GM11168 (cell line): ENCODE data around the gene DYSF.

ENCODE experiments used
- in situ Hi-C: fragments of 300-500 bp; cut with MboI; formaldehyde crosslinking; loops from one replicate; pipeline ENCODE4 v1.12.0; 2022; ENCODE audit warnings: low sequenced_read_pairs; ENCODE audit not compliant: unreplicated experiment

Gene DYSF

GRCh38 chr2:71591044-71591443, 137.7 kb downstream of the DYSF start:
- in situ Hi-C loops, result loop anchor here (10.0 kb wide), 1 partner anchor 794 kb away; no protein-coding TSS in a partner anchor

GRCh38 chr2:71592181-71592711, 138.9 kb downstream of the DYSF start:
- in situ Hi-C loops, result loop anchor here (10.0 kb wide), 1 partner anchor 793 kb away; no protein-coding TSS in a partner anchor

- in situ Hi-C loops, result loop anchor here (10.0 kb wide), 1 partner anchor 789 kb away; no protein-coding TSS in a partner anchor
Observed at GRCh38 chr2:71595569-71595968, 142.2 kb downstream of the DYSF start.

- in situ Hi-C loops, result loop anchor here (10.0 kb wide), 1 partner anchor 789 kb away; no protein-coding TSS in a partner anchor
Observed at GRCh38 chr2:71596011-71596410, 142.7 kb downstream of the DYSF start.

- in situ Hi-C loops, result loop anchor here (10.0 kb wide), 1 partner anchor 787 kb away; no protein-coding TSS in a partner anchor
Observed at GRCh38 chr2:71597756-71598155, 144.4 kb downstream of the DYSF start.

GRCh38 chr2:71598526-71598925, 145.2 kb downstream of the DYSF start:
- in situ Hi-C loops, result loop anchor here (10.0 kb wide), 1 partner anchor 786 kb away; no protein-coding TSS in a partner anchor

- in situ Hi-C loops, result loop anchor here (10.0 kb wide), 1 partner anchor 786 kb away; no protein-coding TSS in a partner anchor
Observed at GRCh38 chr2:71599038-71599437, 145.7 kb downstream of the DYSF start.

GRCh38 chr2:71599646-71600236, 146.4 kb downstream of the DYSF start:
- in situ Hi-C loops, result loop anchor here (10.0 kb wide), 1 partner anchor 785 kb away; no protein-coding TSS in a partner anchor

- in situ Hi-C loops, result no loop called here
Observed at GRCh38 chr2:71600555-71600954, 147.2 kb downstream of the DYSF start.

GRCh38 chr2:71601136-71602114, 148.1 kb downstream of the DYSF start:
- in situ Hi-C loops, result no loop called here

- in situ Hi-C loops, result no loop called here
Observed at GRCh38 chr2:71602115-71602495, 148.7 kb downstream of the DYSF start.

- in situ Hi-C loops, result no loop called here
Observed at GRCh38 chr2:71602581-71602980, 149.2 kb downstream of the DYSF start.

GRCh38 chr2:71603311-71603811, 150.0 kb downstream of the DYSF start:
- in situ Hi-C loops, result no loop called here

GRCh38 chr2:71603851-71604725, 150.7 kb downstream of the DYSF start:
- in situ Hi-C loops, result no loop called here

- in situ Hi-C loops, result no loop called here
Observed at GRCh38 chr2:71604726-71605120, 151.4 kb downstream of the DYSF start.

- in situ Hi-C loops, result no loop called here
Observed at GRCh38 chr2:71605173-71605641, 151.8 kb downstream of the DYSF start.

- in situ Hi-C loops, result no loop called here
Observed at GRCh38 chr2:71605781-71606241, 152.4 kb downstream of the DYSF start.

GRCh38 chr2:71606244-71606643, 152.9 kb downstream of the DYSF start:
- in situ Hi-C loops, result no loop called here

GRCh38 chr2:71607151-71607889, 154.0 kb downstream of the DYSF start:
- in situ Hi-C loops, result no loop called here
